Measurements from ENCODE around the gene PHETA2.
A peak's percentile ranks its signal among the peaks of the same experiment; 100 is the strongest.

PHETA2 gene

DNA sequence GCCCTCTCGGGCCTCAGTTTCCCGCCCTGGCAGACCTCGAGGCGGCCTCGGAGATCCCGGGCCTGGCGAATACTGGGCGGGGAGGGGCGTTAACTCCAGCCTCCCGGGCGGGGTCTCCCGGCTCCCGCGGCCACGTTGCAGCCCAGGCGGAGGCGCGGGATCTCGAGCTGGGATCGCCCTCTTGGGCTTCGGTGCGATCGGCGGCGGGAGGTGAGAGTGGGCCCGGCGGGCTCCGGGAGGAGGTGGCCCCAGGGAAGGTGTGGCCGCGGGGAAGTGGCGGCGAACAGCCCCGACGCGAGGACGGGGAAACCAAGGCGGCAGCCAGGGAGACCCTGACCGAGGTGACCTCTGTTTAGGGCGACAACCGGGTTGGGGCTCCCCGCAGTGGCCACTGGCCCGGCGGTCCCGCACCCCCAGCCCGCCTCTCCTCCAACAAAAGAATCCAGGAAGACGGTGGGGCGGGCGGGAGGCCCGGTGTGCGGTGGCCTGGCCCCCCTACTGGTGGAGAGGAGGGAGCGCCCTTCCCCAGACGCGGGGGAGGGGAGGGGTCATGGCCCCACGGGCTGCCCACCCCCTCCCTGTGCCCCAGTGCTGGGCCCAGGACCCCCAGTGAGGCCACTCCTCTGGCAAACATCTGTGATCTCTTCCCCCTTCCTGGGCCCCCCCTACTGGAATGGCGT, at the start of gene PHETA2:
PHETA2 (plus strand) TSS at position 117 of the 680 bp plus-strand sequence. CDS start 3,046 bp downstream, outside the sequence.
- DNase-seq (ENCODE audit: low read depth): peak; percentile 47

GRCh38 chr22:42025421-42025820, 48.6 kb upstream of the PHETA2 start:
- no peak for DNase-seq (ENCODE audit: low read depth)

DNA sequence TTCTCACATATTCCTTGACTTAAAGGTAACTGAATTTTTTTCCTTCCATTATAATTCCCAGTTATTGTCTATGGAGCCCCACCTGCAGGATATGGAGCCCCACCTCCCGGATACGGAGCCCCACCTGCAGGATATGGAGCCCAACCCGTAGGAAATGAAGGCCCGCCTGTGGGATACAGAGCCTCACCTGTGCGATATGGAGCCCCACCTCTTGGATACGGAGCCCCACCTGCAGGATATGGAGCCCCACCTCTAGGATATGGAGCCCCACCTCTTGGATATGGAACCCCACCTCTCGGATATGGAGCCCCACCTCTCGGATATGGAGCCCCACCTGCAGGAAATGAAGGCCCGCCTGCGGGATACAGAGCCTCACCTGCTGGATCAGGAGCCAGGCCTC, 47.3 kb upstream of the PHETA2 start:
- DNase-seq (ENCODE audit: low read depth): no peak

- DNase-seq (ENCODE audit: low read depth): no peak
These were observed 40.5 kb upstream of the PHETA2 start for GRCh38 chr22:42033263-42034181.

DNA sequence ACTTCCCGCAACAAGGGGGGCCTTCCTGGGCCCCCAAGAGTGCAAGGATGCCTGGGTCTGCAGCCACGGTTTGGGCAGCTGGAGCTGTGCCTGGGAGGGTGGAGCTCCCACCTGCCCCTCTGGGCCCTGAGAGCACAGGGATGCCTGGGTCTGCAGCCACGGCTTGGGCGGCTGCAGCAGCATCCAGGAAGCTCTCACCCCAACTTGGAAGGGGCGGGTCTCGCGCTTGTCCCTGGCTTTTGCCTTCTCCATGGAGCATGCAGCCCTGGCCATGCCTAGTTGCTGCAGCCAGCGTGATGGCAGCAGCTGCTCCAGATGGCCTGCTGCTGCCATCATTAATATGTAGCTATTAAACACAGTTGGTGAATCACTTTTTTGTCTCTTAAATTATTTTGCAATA, 38.8 kb upstream of the PHETA2 start:
- no peak for DNase-seq (ENCODE audit: low read depth)

- DNase-seq (ENCODE audit: low read depth): no peak
These were observed 34.8 kb upstream of the PHETA2 start for GRCh38 chr22:42039271-42039670.

GRCh38 chr22:42041784-42042183, 32.3 kb upstream of the PHETA2 start:
- no peak for DNase-seq (ENCODE audit: low read depth)

- no peak for DNase-seq (ENCODE audit: low read depth)
These were observed 23.3 kb upstream of the PHETA2 start for GRCh38 chr22:42050641-42051180.

DNA sequence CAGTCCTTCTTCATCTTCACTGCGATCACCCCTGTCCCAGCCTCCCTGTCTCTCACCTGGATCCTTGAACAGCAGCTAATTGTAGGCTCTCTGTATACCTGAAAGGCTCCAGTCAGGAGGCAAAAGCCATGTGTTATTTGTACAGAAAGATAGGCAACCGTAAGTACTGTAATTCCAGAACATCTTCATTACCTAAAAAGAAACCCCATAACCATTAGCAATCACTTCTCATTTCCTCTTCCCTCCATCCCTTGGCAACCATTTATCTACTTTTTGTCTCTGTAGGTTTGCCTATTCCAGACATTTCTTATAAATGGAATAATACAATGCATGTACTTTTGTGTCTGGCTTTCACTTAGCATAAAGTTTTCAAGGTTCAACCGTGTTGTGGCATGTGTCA, 21.3 kb upstream of the PHETA2 start:
- DNase-seq (ENCODE audit: low read depth): no peak

DNA sequence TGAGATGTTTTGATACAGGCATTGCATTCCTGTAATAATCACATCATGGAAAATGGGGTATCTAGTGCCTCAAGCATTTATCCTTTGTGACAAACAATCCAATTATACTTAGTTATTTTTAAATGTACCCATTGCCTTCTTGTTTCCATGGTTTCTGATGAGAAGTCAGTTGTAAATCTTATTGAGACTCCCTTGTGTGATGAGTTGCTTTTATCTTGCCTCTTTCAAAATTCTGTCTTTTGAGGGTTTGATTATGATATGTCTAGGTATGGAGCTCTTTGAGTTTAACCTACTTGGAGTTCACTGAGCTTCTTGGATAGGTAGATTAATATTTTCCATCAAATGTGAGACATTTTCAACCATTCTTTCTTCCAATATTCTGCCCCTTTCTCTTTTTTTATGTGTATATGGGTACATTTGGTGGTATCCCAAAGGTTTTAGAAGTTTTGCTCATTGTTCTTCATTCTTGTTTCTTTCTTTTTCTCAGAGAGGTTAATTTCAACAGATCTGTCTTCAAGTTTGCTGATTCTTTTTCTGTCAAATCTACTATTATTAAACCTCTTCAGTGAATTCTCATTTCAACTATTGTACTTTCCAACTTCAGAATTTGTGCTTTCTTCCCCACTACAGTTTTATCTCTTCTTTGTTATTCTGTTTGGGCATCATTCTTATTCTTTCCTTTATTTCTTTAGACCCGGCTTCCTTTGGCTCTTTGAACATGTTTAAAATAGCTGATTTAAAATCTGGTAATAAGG, 17.1 kb upstream of the PHETA2 start:
- DNase-seq (ENCODE audit: low read depth): no peak

- no peak for DNase-seq (ENCODE audit: low read depth)
These were observed 13.6 kb upstream of the PHETA2 start for GRCh38 chr22:42060489-42060888.

- DNase-seq (ENCODE audit: low read depth): no peak
These were observed 13.0 kb upstream of the PHETA2 start for GRCh38 chr22:42061041-42061440.

GRCh38 chr22:42062506-42063170, 11.4 kb upstream of the PHETA2 start:
- no peak for DNase-seq (ENCODE audit: low read depth)

DNA sequence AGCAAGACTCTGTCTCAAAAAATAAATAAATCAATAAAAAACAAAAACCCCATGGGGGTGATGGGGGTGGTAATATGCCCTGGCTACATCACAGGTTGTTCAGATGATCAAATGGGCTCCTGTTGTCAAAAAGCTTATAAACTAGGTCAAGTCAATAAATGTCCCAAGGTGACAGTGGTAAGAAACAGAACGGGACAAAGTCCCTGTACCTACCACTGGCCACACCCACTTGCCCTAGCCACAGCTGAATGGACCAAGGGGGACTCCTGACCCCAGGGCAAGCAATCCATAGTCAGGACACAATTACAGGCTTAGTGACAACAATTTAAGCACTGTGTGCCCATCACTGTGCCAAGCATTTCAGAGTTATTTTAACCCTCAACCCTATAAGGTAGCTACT, 9.4 kb upstream of the PHETA2 start:
- DNase-seq (ENCODE audit: low read depth): no peak

- no peak for DNase-seq (ENCODE audit: low read depth)
These were observed 8.5 kb upstream of the PHETA2 start for GRCh38 chr22:42065438-42066125.

DNA sequence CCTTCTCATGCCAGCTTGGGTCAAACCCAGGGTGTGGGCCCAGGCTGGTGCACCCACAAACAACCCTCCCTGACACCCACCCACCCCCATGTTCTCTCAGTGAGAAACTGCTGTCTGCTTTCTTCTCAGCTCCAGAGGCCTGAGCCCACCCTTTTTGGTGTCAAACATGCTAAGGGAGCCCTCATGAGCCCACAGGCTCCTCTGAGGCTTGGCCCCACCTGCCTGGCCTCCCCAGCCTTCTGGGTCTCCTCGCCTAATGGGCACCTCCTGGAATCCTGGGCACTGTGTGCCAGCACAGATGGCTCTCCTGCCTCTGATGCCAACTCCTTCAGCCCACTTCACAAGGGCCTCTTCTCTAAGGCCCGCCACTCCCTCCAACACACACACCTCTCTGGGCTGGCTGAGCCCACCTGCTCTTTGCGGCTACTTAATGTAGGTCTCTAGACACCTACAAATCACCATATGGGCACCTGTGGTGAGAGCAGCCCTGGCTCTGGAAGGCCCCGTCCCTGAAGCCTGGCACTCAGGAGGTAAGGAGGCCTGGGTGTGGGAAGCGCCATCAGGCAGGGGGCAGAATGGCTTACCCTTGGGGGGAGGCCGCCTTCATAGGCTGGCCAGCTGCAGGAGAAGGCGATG, 7.8 kb upstream of the PHETA2 start:
- DNase-seq (ENCODE audit: low read depth): no peak

- no peak for DNase-seq (ENCODE audit: low read depth)
These were observed 7.1 kb upstream of the PHETA2 start for GRCh38 chr22:42066937-42067336.

DNA sequence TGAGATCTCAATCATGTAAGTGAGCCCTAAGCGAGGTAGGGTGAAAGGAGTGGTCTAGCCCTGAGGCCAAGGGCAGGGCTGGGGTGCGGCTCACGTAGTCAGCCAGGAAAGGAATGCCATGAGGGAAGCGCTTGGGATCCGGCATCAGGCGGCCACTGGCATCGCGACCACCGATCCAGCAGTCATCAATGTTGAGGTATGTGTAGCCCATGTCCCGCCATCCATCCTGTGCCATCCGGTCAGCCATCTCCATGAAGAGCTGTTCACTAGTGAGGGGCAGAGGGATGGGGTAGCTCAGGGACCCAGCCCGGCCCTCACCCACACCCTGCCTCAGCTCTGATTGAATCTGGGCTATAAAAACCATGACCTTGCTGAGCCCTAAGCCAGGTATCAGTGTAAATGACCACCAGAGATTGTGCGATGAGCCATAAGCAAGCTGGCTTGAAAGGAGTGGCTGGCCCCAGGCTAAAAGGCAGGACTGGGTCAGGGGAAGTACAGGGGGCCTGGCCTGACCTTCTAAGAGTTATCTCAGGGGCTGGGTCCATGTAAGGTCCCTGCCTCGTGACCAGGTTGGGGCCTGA, 6.3 kb upstream of the PHETA2 start:
- no peak for DNase-seq (ENCODE audit: low read depth)

DNA sequence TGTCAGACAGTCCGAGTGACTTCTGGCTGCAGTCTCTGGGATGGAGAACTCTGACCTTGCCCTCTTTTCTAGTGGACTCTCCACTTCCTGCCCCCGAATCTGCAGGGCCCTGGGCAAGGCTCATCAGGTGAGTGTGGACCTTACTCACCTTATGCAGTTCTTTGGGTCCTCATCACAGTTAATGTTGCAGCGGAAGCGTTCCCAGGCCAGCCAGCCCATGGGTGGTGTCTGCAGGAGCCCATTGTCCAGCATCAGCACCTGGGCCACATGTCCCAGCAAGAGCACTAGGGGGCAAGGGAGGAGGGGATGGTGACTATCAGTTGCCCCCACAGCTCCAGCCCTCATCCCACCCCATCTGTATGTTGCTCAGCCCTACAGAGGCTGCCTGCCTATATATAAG, 5.8 kb upstream of the PHETA2 start:
- no peak for DNase-seq (ENCODE audit: low read depth)

DNA sequence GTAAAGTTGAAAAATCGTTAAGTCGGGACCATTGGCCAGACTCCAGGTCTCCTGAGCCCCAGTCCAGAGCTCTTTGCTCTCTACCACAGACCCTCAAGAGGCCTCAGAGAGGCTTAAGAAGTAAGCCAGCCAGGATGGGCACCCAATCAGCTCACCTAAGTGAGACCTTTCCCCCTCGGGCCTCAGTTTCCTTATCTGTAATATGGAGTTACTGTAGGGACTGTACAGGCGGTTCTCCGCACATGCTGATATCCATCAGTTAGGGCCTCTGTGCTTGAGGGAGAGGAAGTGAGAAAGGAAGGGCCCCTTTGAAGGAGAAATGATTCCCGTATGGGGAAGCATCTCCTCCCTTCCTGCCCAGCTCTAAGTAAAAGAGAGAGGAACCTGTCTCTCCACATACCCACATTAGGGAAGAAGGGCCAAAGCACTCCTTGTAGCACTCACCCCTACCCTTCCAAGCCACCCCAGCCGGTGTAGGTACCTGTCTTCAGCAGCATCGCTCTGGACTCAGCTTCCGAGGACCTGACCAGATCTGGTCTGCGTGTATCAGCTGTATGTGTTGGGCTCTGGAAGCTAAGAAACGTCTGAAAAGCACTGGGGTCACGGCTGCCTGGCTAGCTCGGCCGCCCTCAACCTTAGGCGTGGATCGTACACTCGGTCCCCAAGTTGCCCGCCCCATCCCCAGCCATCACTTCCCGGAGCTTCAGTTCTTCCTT, 4.1 kb upstream of the PHETA2 start:
- no peak for DNase-seq (ENCODE audit: low read depth)

Measured in activated T-cell treated with anti-CD3 and anti-CD28 coated beads for 1 hour (primary cell).